Caki2 (cell line): ENCODE results near the gene GSTA4. TPM values are rescaled to one million over a fixed set of nuclear protein-coding genes. Genes with fewer than 3 reads are reported as not detected.
A peak's percentile ranks its signal among the peaks of the same experiment; 100 is the strongest.
"Not testable (repeated sequence)": the region's sequence is repeated elsewhere in the genome, so short reads cannot be mapped to it uniquely, and the experiment has no call there.

Experiments
- DNase-seq: peaks from one replicate; pipeline ENCODE4 v3.0.0-alpha.2; 2015; ENCODE audit warnings: low read depth
- in situ Hi-C: cut with HindIII; loops from 2 replicates; pipeline ENCODE4 v1.10.0; 2016; ENCODE audit warnings: low sequenced_read_pairs, low pct_unique_long_range_greater_than_20kb, mixed read lengths
- total RNA-seq: library from RNA; depleted of rRNA; stranded (reverse); fragments of >200 nt; shearing (Covaris generic); gene quantifications from 2 replicates; pipeline ENCODE4 v1.2.3, GENCODE V29; 2014; ENCODE audit warnings: low replicate concordance

GSTA4 gene
- total RNA-seq, 1 experiment from 2014 or later, result 83.6 TPM

GRCh38 chr6:52985228-52985627, 9.9 kb downstream of the GSTA4 start:
- no peak for DNase-seq
- in situ Hi-C loops, result no loop called here

DNA sequence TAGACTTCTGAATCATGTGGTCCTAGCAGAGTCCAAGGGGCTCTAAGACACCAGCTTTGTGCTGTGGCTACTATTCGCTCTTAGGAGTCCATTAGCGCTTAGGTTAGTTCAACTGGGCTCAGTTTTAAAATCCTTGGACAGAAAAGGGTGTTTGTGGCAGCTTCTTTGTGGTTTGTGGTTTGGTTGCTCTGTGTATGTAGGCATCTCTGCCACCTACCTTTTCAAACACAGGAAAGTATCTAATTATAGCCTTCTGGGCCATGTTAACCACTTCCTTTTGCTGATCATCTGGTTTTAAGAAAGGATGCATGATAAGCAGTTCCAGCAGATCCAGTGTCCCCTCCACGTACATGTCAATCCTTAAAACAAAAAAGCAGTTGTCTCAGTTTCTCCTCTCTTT, 10.8 kb downstream of the GSTA4 start:
- in situ Hi-C loops, result no loop called here
- no peak for DNase-seq

- DNase-seq, result no peak
- in situ Hi-C loops, result no loop called here
These were observed 11.8 kb downstream of the GSTA4 start for GRCh38 chr6:52983159-52983848.

- in situ Hi-C loops, result no loop called here
- DNase-seq, result no peak
These were observed 12.4 kb downstream of the GSTA4 start for GRCh38 chr6:52982680-52983079.

DNA sequence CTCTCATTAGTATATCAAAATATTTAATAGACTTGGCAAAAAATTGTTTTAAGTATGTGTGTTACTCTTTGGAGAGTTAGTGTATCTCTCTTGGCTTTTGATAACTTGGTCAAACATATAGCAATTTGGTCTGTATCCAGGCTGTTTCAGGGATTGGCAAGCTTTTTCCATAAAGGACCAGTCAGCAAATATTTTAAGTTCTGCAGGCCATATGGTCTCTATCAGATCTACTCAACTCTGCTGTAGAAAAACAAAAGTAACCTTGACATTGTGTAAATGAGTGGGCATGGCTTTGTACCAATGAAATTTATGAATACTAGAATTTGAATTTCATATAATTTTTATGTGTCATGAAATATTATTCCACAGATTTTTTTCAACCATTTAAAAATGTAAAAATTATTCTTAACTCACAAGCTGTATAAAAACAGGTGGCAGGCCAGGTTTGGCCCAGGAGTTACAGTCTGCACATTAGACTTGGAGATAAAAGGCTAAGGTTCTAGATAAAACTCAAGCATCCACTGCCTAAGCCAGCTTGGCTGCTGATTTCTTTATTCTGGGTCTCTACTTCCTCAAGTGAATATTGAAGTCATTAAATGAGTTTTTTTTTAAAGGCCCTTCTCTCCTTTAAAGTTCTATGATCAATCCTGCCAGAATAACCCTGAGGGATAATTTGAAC, 13.7 kb downstream of the GSTA4 start:
- in situ Hi-C loops, result no loop called here
- no peak for DNase-seq

GRCh38 chr6:52976591-52977035, 18.5 kb downstream of the GSTA4 start:
- DNase-seq, result no peak
- in situ Hi-C loops, result no loop called here

DNA sequence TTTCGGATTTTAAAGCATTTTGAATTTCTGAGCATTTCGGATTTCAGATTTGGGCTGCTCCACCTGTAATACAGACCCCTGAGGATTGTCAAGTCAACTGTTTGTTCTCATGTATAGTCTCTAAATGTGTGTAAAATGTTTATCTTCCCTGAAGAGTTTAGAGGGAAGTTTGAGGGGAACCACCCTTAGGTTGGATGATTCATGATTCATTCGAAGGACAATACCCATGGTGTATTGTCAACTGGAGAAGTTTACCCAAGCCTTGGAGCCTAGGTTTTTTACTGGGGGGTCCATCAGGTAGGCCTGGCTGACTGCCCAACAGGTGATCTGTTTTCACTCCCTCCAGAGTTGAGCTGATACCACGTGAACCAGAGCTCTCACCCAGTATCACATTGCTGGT, 18.9 kb downstream of the GSTA4 start:
- in situ Hi-C loops, result no loop called here
- no peak for DNase-seq

DNA sequence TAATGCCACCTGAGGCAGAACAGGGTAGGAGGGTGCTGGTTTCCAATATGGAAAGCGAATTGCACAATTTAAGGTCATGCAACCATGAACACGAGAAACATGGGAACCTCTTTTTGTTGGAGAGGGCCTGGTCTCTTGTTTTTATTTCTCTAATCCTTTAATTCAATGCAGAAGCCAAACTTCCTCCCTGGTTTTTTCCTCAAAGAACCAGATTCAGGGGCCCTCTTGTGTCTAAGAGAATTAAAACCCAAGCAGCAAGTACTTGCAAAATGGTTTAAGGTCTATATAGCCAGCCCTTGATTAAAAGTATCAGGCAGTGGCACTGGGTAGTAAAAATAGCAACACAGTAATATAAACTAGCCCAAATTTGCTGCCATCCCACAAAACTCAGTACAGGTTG, 19.5 kb downstream of the GSTA4 start:
- in situ Hi-C loops, result no loop called here
- DNase-seq, result peak; percentile 10

DNA sequence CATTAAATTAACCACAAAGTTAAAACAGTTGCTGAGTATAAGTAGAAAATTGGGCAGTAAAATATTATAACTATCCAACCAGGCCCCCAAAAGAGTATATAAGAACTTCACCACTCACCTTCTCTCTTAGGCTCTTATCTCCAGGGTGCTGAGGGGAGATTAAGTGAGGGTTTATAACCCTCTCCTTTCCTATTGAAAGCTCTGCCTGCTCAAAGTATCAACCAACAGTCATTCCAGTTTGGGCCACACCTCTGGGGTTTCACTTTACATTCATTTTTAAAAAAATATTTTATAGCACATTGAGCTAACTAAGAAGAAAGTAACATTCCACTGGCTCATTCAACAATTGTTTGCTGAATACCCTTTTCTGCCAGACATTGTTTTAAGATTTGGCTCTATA, 22.1 kb downstream of the GSTA4 start:
- no peak for DNase-seq
- in situ Hi-C loops, result no loop called here

DNA sequence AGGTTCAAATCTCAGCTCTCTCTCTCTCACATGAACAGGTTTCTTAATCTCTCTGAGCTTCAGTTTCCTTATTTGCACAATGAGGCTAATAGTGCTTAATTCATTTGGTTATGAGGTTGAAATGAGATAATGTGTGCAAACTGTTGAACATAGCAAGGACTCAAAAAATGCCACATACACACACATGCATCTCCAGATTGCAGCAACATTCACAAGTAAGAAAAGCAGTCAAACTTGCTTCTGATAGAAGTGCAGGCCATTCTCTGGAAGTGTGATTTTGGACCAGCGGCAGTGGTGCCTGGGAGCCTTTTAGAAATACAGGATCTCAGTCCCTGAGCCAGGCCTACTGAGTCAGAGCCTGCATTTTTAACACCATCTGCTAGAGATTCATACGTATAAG, 25.7 kb downstream of the GSTA4 start:
- in situ Hi-C loops, result no loop called here

DNA sequence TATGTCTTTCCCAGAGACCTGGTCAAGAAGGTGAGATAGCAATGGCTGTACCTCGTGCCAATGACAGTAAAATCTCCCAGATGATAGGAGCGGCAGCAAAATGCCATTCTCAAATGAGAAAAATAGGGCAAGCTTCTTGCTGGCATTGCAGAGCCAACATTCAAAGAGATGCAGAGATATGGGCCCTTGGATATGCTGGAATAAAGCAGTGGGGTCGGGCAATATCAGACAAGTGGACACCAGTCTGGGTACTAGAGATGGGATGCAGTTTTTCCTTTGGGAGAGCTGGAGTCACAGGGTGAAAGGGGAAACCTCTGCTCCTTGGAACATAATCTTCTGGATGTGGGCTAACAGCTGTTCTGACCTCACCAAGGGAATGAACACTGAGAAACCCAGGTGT, 29.0 kb downstream of the GSTA4 start:
- no peak for DNase-seq
- in situ Hi-C loops, result no loop called here

More for the DNA sequence above, 25.7 kb downstream of the GSTA4 start:
- DNase-seq, result no peak

DNA sequence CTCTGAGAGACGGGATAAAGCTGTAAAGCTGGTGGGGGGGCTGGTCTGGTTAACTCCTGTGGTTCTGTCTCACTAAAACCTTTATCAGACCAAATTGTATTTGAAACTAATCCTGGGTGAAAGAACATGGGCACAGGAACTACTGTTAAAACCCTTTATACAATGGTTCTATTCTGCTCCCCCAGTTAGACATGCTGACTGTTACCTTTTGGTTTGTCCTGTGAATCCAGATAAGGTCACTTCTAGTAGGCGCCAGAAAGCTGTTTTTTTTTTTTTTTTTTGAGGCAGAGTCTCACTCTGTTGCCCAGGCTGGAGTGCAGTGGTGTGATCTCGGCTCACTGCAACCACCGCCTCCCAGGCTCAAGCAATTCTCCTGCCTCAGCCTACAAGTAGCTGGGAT, 29.7 kb downstream of the GSTA4 start:
- in situ Hi-C loops, result no loop called here
- no peak for DNase-seq

GRCh38 chr6:52964318-52964717, 30.8 kb downstream of the GSTA4 start:
- in situ Hi-C loops, result no loop called here
- DNase-seq, result no peak

- no peak for DNase-seq
- in situ Hi-C loops, result no loop called here
These were observed 32.4 kb downstream of the GSTA4 start for GRCh38 chr6:52962701-52963100.

- DNase-seq, in situ Hi-C loops: not testable (repeated sequence)
These were observed 34.1 kb downstream of the GSTA4 start for GRCh38 chr6:52961022-52961421.

- in situ Hi-C loops, DNase-seq: not testable (repeated sequence)
These were observed 34.9 kb downstream of the GSTA4 start for GRCh38 chr6:52960211-52960610.

DNA sequence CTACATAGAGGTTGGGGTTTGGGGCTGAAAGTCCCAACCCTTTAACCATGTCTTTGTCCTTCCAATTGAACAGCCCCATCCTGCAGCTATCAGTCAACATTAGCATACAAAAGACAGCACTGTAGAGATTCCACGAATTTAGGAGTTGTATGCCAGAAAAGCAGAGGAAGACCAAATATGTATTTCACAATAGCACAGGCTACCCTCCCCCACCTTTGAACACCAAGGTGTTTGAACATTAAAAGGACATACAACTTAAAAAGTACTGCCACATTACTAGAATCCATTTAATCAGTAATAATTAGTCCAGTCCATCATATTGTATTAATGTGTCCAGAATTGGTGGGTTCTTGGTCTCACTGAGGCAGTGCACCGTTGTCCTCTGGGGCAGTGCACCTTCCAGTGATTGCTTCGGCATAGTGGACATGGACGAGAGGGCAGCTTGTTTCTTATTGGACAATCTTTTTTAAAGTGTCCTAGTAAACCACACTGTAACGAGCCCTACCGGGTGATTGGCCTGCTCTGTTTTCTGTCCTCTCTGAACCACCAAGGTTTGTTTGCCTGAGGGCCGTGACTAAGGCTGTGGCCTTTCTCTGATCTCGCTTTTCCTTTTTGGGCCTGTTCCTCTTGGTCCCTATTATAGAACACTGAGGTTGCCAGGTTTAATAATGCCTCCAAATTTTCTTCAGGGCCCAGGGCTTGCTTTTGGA, 36.4 kb downstream of the GSTA4 start:
- in situ Hi-C loops, result no loop called here
- DNase-seq, result no peak

- DNase-seq, result no peak
- in situ Hi-C loops, result no loop called here
These were observed 39.2 kb downstream of the GSTA4 start for GRCh38 chr6:52955871-52956270.
